ENCODE measurements around the gene PRKG2.

DNA sequence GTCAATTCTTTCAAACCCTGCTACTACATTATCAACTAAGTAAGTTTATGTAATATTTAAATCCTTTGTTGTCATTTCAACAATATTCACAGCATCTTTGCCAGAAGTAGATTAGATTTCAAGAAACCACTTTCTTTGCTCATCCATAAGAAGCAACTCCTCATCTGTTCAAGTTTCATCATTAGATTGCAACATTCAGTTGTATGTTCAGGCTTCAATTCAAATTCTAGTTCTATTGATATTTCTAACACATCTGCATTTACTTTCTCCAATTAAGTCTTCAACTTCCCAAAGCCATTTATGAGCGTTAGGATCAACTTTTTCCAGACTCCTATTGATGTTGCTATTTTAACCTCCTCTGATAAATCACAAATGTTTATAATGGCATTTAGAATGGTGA, 118.5 kb downstream of the PRKG2 start:
- TF ChIP-seq SIN3A (IDR thresholded peaks at IDR 0.05; ENCODE audit: borderline replicate concordance, insufficient read depth, low read length): no peak
- TF ChIP-seq POLR2AphosphoS5 (IDR thresholded peaks at IDR 0.05; ENCODE audit: low read depth, low read length): no peak
- no peak for TF ChIP-seq TAF1 (IDR thresholded peaks at IDR 0.05; ENCODE audit: borderline replicate concordance, insufficient read depth, low read length)
- TF ChIP-seq, protein P1, sequence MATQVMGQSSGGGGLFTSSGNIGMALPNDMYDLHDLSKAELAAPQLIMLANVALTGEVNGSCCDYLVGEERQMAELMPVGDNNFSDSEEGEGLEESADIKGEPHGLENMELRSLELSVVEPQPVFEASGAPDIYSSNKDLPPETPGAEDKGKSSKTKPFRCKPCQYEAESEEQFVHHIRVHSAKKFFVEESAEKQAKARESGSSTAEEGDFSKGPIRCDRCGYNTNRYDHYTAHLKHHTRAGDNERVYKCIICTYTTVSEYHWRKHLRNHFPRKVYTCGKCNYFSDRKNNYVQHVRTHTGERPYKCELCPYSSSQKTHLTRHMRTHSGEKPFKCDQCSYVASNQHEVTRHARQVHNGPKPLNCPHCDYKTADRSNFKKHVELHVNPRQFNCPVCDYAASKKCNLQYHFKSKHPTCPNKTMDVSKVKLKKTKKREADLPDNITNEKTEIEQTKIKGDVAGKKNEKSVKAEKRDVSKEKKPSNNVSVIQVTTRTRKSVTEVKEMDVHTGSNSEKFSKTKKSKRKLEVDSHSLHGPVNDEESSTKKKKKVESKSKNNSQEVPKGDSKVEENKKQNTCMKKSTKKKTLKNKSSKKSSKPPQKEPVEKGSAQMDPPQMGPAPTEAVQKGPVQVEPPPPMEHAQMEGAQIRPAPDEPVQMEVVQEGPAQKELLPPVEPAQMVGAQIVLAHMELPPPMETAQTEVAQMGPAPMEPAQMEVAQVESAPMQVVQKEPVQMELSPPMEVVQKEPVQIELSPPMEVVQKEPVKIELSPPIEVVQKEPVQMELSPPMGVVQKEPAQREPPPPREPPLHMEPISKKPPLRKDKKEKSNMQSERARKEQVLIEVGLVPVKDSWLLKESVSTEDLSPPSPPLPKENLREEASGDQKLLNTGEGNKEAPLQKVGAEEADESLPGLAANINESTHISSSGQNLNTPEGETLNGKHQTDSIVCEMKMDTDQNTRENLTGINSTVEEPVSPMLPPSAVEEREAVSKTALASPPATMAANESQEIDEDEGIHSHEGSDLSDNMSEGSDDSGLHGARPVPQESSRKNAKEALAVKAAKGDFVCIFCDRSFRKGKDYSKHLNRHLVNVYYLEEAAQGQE (IDR thresholded peaks at IDR 0.05; ENCODE audit: insufficient read depth in 1 of 2, low read depth in 2 of 2, low read length in 2 of 2): no peak
